Liver (tissue), 9 donors: ENCODE data around the gene COL23A1. TPM values are rescaled to one million over a fixed set of nuclear protein-coding genes. Genes with fewer than 3 reads are reported as not detected.

ENCODE experiments used
- DNase-seq: peaks from one replicate; pipeline ENCODE4 v3.0.0-alpha.2; 2017; ENCODE audit warnings: low spot score
- H3K27ac ChIP-seq, 2 donors: one replicate each; pipeline ENCODE4 v1.7.0; 2013; ENCODE audit warnings: inconsistent platforms in 2 of 2, low read length in 2 of 2, control low read depth in 1 of 2, low read depth in 1 of 2, mild to moderate bottlenecking in 1 of 2
- H3K27me3 ChIP-seq, 4 donors: one replicate each; pipeline versions ENCODE4 v1.6.1 to v1.7.0; 2013; ENCODE audit warnings: low read length in 3 of 4, inconsistent platforms in 1 of 4, mild to moderate bottlenecking in 1 of 4, moderate library complexity in 1 of 4; ENCODE audit not compliant: control insufficient read depth in 4 of 4, insufficient read depth in 4 of 4
- H3K36me3 ChIP-seq, 4 donors: one replicate each; pipeline versions ENCODE4 v1.6.1 to v1.7.0; 2013; ENCODE audit warnings: low read length in 3 of 4, mild to moderate bottlenecking in 3 of 4, low read depth in 1 of 4, moderate library complexity in 1 of 4; ENCODE audit not compliant: control insufficient read depth in 4 of 4, insufficient read depth in 3 of 4
- H3K4me1 ChIP-seq, 4 donors: one replicate each; pipeline versions ENCODE4 v1.6.1 to v1.7.0; 2013; ENCODE audit warnings: low read length in 3 of 4, mild to moderate bottlenecking in 3 of 4, moderate library complexity in 1 of 4; ENCODE audit not compliant: control insufficient read depth in 4 of 4, insufficient read depth in 4 of 4
- H3K4me3 ChIP-seq, 3 donors: one replicate each; pipeline versions ENCODE4 v1.6.1 to v1.7.0; 2013; ENCODE audit warnings: low read length in 3 of 3, control low read depth in 1 of 3, low read depth in 1 of 3, mild to moderate bottlenecking in 1 of 3
- H3K9ac ChIP-seq, 2 donors: one replicate each; pipeline ENCODE4 v1.7.0; 2013; ENCODE audit warnings: low read length in 2 of 2, mild to moderate bottlenecking in 2 of 2, moderate library complexity in 2 of 2, control low read depth in 1 of 2, low read depth in 1 of 2
- H3K9me3 ChIP-seq, 4 donors: one replicate each; pipeline versions ENCODE4 v1.6.1 to v1.7.0; 2013; ENCODE audit warnings: low read length in 3 of 4; ENCODE audit not compliant: control insufficient read depth in 4 of 4
- ATF3 ChIP-seq: IDR thresholded peaks from 2 replicates; pipeline ENCODE4 v1.6.1; 2016; ENCODE audit warnings: antibody characterized with exemption
- CTCF ChIP-seq: fragments of 150-350 bp; IDR thresholded peaks from 2 replicates; pipeline ENCODE4 v1.5.1; 2017; ENCODE audit warnings: improper control_type of control experiment, low read depth, low read length; ENCODE audit not compliant: missing input control
- EGR1 ChIP-seq, 2 donors: IDR thresholded peaks; 2 replicates each; pipeline ENCODE4 v1.6.1; 2016 to 2018; ENCODE audit warnings: antibody characterized with exemption in 2 of 2, low read depth in 2 of 2
- FOXA1 ChIP-seq: IDR thresholded peaks from 2 replicates; pipeline ENCODE4 v1.6.1; 2016; ENCODE audit warnings: antibody characterized with exemption
- FOXA2 ChIP-seq: IDR thresholded peaks from 2 replicates; pipeline ENCODE4 v1.6.1; 2016; ENCODE audit warnings: antibody characterized with exemption
- GABPA ChIP-seq, 2 donors: IDR thresholded peaks in 1 of 2; conservative IDR thresholded peaks in 1 of 2; 2 replicates each; pipeline ENCODE4 v1.6.1; 2016; ENCODE audit warnings: antibody characterized with exemption in 2 of 2, mild to moderate bottlenecking in 1 of 2, moderate library complexity in 1 of 2
- HNF4A ChIP-seq, 2 donors: conservative IDR thresholded peaks; 2 replicates each; pipeline ENCODE4 v1.6.1; 2016; ENCODE audit warnings: antibody characterized with exemption in 2 of 2, mild to moderate bottlenecking in 2 of 2
- HNF4G ChIP-seq: IDR thresholded peaks from 2 replicates; pipeline ENCODE4 v1.6.1; 2016; ENCODE audit warnings: antibody characterized with exemption
- JUND ChIP-seq, 2 donors: IDR thresholded peaks; 2 replicates each; pipeline ENCODE4 v1.6.1; 2016; ENCODE audit warnings: antibody characterized with exemption in 2 of 2
- MAX ChIP-seq: IDR thresholded peaks from 2 replicates; pipeline ENCODE4 v1.6.1; 2016; ENCODE audit warnings: antibody characterized with exemption
- NR2F2 ChIP-seq: IDR thresholded peaks from 2 replicates; pipeline ENCODE4 v1.6.1; 2016; ENCODE audit warnings: antibody characterized with exemption
- RAD21 ChIP-seq, 2 donors: IDR thresholded peaks; 2 replicates each; pipeline ENCODE4 v1.6.1; 2016; ENCODE audit warnings: antibody characterized with exemption in 2 of 2, mild to moderate bottlenecking in 2 of 2
- REST ChIP-seq: IDR thresholded peaks from 2 replicates; pipeline ENCODE4 v1.6.1; 2016; ENCODE audit warnings: antibody characterized with exemption, mild to moderate bottlenecking
- RXRA ChIP-seq, 2 donors: IDR thresholded peaks; 2 replicates each; pipeline ENCODE4 v1.6.1; 2017 to 2018; ENCODE audit warnings: antibody characterized with exemption in 2 of 2, mild to moderate bottlenecking in 1 of 2
- SP1 ChIP-seq: IDR thresholded peaks from 2 replicates; pipeline ENCODE4 v1.6.1; 2018; ENCODE audit warnings: antibody characterized with exemption, mild to moderate bottlenecking
- TAF1 ChIP-seq: conservative IDR thresholded peaks from 2 replicates; pipeline ENCODE4 v1.6.1; 2016; ENCODE audit warnings: antibody characterized with exemption, mild to moderate bottlenecking
- YY1 ChIP-seq: IDR thresholded peaks from 2 replicates; pipeline ENCODE4 v1.6.1; 2016; ENCODE audit warnings: antibody characterized with exemption, mild to moderate bottlenecking
- ZBTB33 ChIP-seq: IDR thresholded peaks from 2 replicates; pipeline ENCODE4 v1.6.1; 2016; ENCODE audit warnings: antibody characterized with exemption
- WGBS: extraction: QIAGEN DNeasy Blood & Tissue Kit; methylation state at CpG from one replicate; pipeline ENCODE4 v1.1.7; 2013; 5-methylcytosine and 5-hydroxymethylcytosine counted together
- polyA plus RNA-seq, 2 donors: library from polyadenylated mRNA; stranded (reverse) in 1 of 2; unstranded in 1 of 2; fragments of 200-250 nt in 1 of 2; fragments of >200 nt in 1 of 2; fragmentation: Nextera tagmentation in 1 of 2; extraction: Ambion mirVana in 1 of 2; gene quantifications; one replicate each; pipeline versions ENCODE4 v1.2.1 to v1.2.3, GENCODE V29; 2013 to 2015
- total RNA-seq, 2 donors: library from RNA; depleted of rRNA; stranded (reverse); fragments of >200 nt; gene quantifications; one replicate each; pipeline ENCODE4 v1.2.3, GENCODE V29; 2014
- donor health status: healthy.
- donor health status: healthy.
- donor health status: healthy.
- donor health status: healthy.
- donor health status: healthy.

COL23A1 gene
- total and polyA plus RNA-seq, 4 donors: 0.08 to 1.4 (median 0.27) TPM

GRCh38 chr5:178421699-178422399, 168.3 kb downstream of the COL23A1 start:
- 71% methylated on average over 17 of the region's 17 CpGs for WGBS
- H3K27ac ChIP-seq: no peak overlapping the region
- H3K9ac ChIP-seq: no peak overlapping the region
- H3K27me3 ChIP-seq: no peaks in the 10 kb centered on the region
- TF ChIP-seq NR2F2: no peak
- no peak overlapping the region for H3K4me3 ChIP-seq
- H3K9me3 ChIP-seq: no peaks in the 10 kb centered on the region
- DNase-seq: peak; percentile 26
- no peaks in the 10 kb centered on the region for H3K36me3 ChIP-seq
- H3K4me1 ChIP-seq: no peaks in the 10 kb centered on the region

GRCh38 chr5:178421128-178421527, 169.1 kb downstream of the COL23A1 start:
- Histone ChIP-seq H3K36me3 (no peaks in the 10 kb centered on the region), H3K4me3 (no peak overlapping the region), H3K9me3 (no peaks in the 10 kb centered on the region), H3K27me3 (no peaks in the 10 kb centered on the region), H3K4me1 (no peaks in the 10 kb centered on the region), H3K9ac (no peak overlapping the region), H3K27ac (no peak overlapping the region)
- TF ChIP-seq EGR1 (IDR thresholded peaks at IDR 0.05; ENCODE audit: low read depth in 2 of 2) (no peak), RAD21 (IDR thresholded peaks at IDR 0.05) (no peak), GABPA (IDR thresholded peaks at IDR 0.05 in 1 of 2, conservative IDR thresholded peaks at IDR 0.05 in 1 of 2) (no peak), TAF1 (no peak), MAX (no peak), ZBTB33 (no peak), SP1 (no peak), REST (no peak), FOXA2 (no peak), NR2F2 (no peak), ATF3 (no peak), HNF4A (conservative IDR thresholded peaks at IDR 0.05) (no peak), JUND (IDR thresholded peaks at IDR 0.05) (no peak), RXRA (IDR thresholded peaks at IDR 0.05) (no peak), HNF4G (no peak), CTCF (no peak), YY1 (no peak), FOXA1 (no peak)
- 71% methylated on average over 5 of the region's 5 CpGs for WGBS
- no peak for DNase-seq
